ENCODE data around the gene DGCR2.

GRCh38 chr22:19096555-19096954, 25.7 kb downstream of the DGCR2 start:
- TF ChIP-seq ZNF274 (IDR thresholded peaks at IDR 0.05; ENCODE audit: low read depth, low read length) (no peak), YY1 (IDR thresholded peaks at IDR 0.05; ENCODE audit: insufficient read depth, insufficient read length) (no peak), SUZ12 (IDR thresholded peaks at IDR 0.05; ENCODE audit: extremely low read depth, insufficient read depth, insufficient read length) (no peak)
